ENCODE results near the gene UNC13A. TPM values are rescaled to one million over a fixed set of nuclear protein-coding genes. Genes with fewer than 3 reads are reported as not detected.
A peak's percentile ranks its signal among the peaks of the same experiment; 100 is the strongest.
"Not testable (repeated sequence)": the region's sequence is repeated elsewhere in the genome, so short reads cannot be mapped to it uniquely, and the experiment has no call there.

The UNC13A gene
- total RNA-seq, 3 donors from 2014 or later: under 0.01 to 0.15 TPM; not detected in 1

DNA sequence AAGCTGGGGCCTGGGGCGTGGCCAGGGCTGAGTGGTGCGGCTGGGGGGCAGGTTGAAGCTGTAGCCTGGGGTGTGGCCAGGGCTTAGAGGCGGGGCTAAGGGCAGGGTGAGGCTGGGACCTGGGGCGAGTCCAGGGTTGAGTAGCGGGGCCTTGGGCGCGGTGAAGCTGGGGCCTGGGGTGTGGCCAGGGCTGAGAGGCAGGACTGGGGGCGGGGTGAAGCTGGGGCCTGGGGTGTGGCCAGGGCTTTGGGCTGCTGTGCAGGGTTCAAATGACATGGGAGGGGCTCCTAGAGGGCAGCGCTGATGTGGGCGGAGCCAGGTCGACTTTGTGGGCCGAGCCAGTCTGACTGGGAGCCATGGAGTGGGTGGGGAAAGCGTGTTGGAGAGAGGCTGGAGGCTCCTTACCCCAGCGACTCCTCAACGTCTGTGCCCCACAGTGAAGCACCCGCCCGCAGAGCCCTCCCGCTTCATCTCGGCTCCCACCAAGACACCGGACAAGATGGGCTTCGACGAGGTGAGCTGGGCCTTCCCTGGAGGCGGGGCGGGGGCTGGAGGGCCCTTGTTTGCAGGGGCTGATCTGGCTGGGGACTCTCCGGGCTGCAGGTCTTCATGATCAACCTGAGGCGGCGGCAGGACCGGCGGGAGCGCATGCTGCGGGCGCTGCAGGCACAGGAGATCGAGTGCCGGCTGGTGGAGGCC is 111.2 kb downstream of the UNC13A start:
- Histone ChIP-seq H3K4me1 (no peaks in the 10 kb centered on the region), H3K9me3 (no peaks in the 10 kb centered on the region), H3K27me3 (no peaks in the 10 kb centered on the region), H3K4me3 (peak overlapping the region in 1 of 3 donors; percentile 22), H3K27ac (no peak overlapping the region), H3K36me3 (no peaks in the 10 kb centered on the region)
- peak in 1 of 2 donors; percentile 62 for DNase-seq (ENCODE audit: low spot score in 2 of 2)
- intact Hi-C loops (cut with DNase I; ENCODE audit: low total_unique reads): loop anchor here (10.0 kb wide), 1 partner anchor 112 kb away; the partner anchor contains the start of gene NXNL1
- TF ChIP-seq POLR2AphosphoS5 (IDR thresholded peaks at IDR 0.05): no peak
- TF ChIP-seq POLR2A (IDR thresholded peaks at IDR 0.05): no peak
- TF ChIP-seq, protein P1, sequence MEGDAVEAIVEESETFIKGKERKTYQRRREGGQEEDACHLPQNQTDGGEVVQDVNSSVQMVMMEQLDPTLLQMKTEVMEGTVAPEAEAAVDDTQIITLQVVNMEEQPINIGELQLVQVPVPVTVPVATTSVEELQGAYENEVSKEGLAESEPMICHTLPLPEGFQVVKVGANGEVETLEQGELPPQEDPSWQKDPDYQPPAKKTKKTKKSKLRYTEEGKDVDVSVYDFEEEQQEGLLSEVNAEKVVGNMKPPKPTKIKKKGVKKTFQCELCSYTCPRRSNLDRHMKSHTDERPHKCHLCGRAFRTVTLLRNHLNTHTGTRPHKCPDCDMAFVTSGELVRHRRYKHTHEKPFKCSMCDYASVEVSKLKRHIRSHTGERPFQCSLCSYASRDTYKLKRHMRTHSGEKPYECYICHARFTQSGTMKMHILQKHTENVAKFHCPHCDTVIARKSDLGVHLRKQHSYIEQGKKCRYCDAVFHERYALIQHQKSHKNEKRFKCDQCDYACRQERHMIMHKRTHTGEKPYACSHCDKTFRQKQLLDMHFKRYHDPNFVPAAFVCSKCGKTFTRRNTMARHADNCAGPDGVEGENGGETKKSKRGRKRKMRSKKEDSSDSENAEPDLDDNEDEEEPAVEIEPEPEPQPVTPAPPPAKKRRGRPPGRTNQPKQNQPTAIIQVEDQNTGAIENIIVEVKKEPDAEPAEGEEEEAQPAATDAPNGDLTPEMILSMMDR (IDR thresholded peaks at IDR 0.05): no peak

DNA sequence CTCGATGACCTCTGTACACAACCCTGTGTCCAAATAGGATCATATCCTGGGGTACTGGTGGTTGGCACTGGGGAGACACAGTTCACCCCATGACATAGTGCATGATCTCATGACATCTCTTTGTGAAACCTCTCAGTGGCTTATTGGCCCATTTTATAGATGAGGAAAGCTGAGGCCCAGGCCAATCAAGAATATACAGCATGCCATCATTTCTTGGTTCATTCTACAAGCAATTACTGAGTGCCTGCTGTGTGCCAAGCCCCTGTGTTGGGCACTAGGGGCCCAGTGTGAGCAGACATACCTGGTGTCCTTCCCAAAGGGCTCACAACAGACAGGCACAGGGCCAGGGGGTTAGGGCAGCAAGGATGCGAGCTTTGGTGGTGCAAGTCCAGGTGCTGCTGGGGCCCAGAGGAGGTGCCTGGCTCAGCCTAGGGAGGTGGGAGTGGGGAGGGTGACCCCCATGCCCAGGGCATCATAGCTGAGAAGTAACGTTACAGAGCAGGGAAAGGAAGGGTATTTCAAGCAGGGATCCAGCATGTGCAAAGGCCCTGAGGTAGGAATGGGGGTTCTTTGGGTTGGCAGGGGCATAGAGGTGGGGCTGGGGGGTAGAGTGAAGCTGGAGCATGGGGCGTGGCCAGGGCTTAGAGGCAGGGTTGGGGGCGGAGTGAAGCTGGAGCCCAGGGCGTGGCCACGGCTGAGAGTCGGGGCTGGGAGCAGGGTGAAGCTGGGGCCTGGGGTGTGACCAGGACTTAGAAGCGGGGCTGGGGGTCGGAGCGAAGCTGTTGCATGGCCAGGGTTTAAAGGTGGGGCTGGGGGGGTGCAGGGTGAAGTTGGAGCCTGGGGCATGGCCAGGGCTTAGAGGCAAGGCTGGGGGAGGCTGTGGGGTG is 112.0 kb downstream of the UNC13A start:
- Histone ChIP-seq H3K4me3 (no peak overlapping the region), H3K27me3 (no peaks in the 10 kb centered on the region), H3K4me1 (no peaks in the 10 kb centered on the region), H3K36me3 (no peaks in the 10 kb centered on the region), H3K9me3 (no peaks in the 10 kb centered on the region), H3K27ac (no peak overlapping the region)
- no peak for DNase-seq (ENCODE audit: low spot score in 2 of 2)
- TF ChIP-seq POLR2A (IDR thresholded peaks at IDR 0.05): no peak
- intact Hi-C loops (cut with DNase I; ENCODE audit: low total_unique reads): loop anchor here (10.0 kb wide), 1 partner anchor 111 kb away; the partner anchor contains the start of gene NXNL1

DNA sequence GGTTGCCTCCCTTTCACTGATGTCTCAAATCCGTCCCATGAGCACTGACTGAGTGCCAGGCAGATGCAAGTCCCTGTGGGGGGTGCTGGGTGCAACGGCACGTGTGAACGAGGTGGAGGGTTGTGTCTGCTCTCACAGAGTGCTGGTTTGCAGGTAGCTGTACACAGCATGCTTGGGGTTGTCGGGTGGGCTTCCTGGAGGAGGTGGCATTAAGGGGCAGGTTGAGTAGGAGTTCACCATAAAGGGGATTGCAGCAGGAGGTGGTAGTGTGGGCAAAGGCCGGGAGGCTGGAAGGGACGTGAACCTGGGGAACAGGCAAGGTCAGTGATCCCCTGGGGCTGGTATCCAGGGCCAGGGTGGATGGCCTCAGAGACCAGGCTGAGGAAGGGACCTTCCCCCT is 115.5 kb downstream of the UNC13A start:
- Histone ChIP-seq H3K4me3 (no peak overlapping the region), H3K27me3 (no peaks in the 10 kb centered on the region), H3K9me3 (no peaks in the 10 kb centered on the region), H3K36me3 (no peaks in the 10 kb centered on the region), H3K27ac (no peak overlapping the region), H3K4me1 (no peaks in the 10 kb centered on the region)
- TF ChIP-seq POLR2AphosphoS5 (IDR thresholded peaks at IDR 0.05): no peak
- TF ChIP-seq, protein P1 (IDR thresholded peaks at IDR 0.05): no peak
- no peak for TF ChIP-seq POLR2A (IDR thresholded peaks at IDR 0.05)
- intact Hi-C loops (cut with DNase I; ENCODE audit: low total_unique reads): loop anchor here (10.0 kb wide), 1 partner anchor 108 kb away; the partner anchor contains the start of gene NXNL1
- no peak for DNase-seq (ENCODE audit: low spot score in 2 of 2)

DNA sequence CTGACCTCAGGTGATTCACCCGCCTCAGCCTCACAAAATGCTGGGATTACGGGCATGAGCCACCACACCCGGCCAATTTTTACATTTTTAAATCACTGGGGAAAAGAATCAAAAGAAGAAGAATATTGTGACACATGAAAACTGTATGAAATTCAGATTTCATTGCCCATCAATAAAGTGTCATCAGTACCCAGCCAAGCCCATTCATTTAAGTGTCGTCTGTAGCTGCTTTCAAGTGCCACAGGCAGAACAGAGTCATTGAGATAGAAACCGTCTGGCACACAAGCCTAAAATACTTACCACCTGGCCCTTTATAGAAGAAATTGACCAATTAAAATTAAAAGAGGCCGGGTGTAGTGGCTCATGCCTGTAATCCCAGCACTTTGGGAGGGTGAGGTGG is 117.4 kb downstream of the UNC13A start:
- TF ChIP-seq POLR2AphosphoS5 (IDR thresholded peaks at IDR 0.05) (no peak), POLR2A (IDR thresholded peaks at IDR 0.05) (no peak)
- TF ChIP-seq, protein P1 (IDR thresholded peaks at IDR 0.05): no peak
- Histone ChIP-seq H3K36me3 (no peaks in the 10 kb centered on the region), H3K27ac (no peak overlapping the region), H3K4me1 (no peaks in the 10 kb centered on the region), H3K4me3 (no peak overlapping the region), H3K9me3 (no peaks in the 10 kb centered on the region), H3K27me3 (no peaks in the 10 kb centered on the region)
- intact Hi-C loops (cut with DNase I; ENCODE audit: low total_unique reads): loop anchor here (10.0 kb wide), 1 partner anchor 106 kb away; the partner anchor contains the start of gene NXNL1
- no peak for DNase-seq (ENCODE audit: low spot score in 2 of 2)

DNA sequence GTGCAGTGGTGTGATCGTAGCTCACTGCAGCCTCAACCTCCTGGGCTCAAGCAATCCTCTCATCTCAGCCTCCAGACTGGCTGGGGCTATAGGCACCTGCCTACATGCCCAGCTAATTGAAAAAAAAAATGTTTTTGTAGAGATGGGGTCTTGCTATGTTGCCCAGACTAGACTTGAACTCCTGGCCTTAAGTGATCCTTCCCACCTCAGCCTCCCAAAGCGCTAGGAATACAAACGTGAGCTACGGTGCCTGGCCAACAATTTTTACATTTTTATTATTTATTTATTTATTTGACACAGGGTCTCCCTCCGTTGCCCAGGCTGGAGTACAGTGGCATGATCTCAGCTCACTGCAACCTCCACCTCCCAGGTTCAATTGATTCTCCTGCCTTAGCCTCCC is 117.9 kb downstream of the UNC13A start:
- not testable (repeated sequence) for H3K4me3 ChIP-seq; H3K27me3 ChIP-seq; H3K36me3 ChIP-seq; H3K4me1 ChIP-seq; H3K9me3 ChIP-seq; DNase-seq (ENCODE audit: low spot score in 2 of 2); H3K27ac ChIP-seq
- intact Hi-C loops (cut with DNase I; ENCODE audit: low total_unique reads): loop anchor here (10.0 kb wide), 1 partner anchor 105 kb away; the partner anchor contains the start of gene NXNL1

DNA sequence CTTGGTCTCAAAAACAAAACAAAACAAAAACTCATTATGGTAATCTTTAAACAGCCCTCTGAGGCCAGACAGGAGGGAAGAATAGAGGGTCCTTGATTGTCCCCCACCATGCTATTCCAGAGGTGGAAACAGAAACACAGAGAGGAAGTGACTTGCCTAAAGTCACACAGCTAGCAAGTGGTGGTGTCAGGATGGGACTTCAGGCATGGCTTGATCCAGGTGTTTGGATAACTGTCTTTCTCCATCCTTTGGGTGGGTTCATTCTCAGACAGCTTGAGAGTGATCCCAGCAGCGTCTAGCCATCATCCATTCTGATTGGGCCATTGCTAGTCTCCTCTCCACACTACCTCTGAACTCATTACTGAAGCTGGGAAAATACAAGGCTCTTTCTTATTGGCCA is 120.2 kb downstream of the UNC13A start:
- Histone ChIP-seq H3K27me3 (no peaks in the 10 kb centered on the region), H3K4me3 (no peak overlapping the region), H3K36me3 (no peaks in the 10 kb centered on the region), H3K4me1 (no peaks in the 10 kb centered on the region), H3K27ac (no peak overlapping the region), H3K9me3 (no peaks in the 10 kb centered on the region)
- DNase-seq (ENCODE audit: low spot score in 2 of 2): no peak
- intact Hi-C loops (cut with DNase I; ENCODE audit: low total_unique reads): no loop called here
- TF ChIP-seq POLR2AphosphoS5 (IDR thresholded peaks at IDR 0.05) (no peak), POLR2A (IDR thresholded peaks at IDR 0.05) (no peak)
- TF ChIP-seq, protein P1 (IDR thresholded peaks at IDR 0.05): no peak
